Activated CD8-positive, alpha-beta memory T cell treated with anti-CD3 and anti-CD28 coated beads, Interleukin-2, amount 50 U/mL, for 1 hour (primary cell): Measurements from ENCODE around the gene RABAC1.
"Not testable (repeated sequence)": the region's sequence is repeated elsewhere in the genome, so short reads cannot be mapped to it uniquely, and the experiment has no call there.

Source experiments
- DNase-seq: peaks from one replicate; pipeline ENCODE4 v3.0.0-alpha.2; 2020; ENCODE audit errors: extremely low read depth

RABAC1 gene

DNA sequence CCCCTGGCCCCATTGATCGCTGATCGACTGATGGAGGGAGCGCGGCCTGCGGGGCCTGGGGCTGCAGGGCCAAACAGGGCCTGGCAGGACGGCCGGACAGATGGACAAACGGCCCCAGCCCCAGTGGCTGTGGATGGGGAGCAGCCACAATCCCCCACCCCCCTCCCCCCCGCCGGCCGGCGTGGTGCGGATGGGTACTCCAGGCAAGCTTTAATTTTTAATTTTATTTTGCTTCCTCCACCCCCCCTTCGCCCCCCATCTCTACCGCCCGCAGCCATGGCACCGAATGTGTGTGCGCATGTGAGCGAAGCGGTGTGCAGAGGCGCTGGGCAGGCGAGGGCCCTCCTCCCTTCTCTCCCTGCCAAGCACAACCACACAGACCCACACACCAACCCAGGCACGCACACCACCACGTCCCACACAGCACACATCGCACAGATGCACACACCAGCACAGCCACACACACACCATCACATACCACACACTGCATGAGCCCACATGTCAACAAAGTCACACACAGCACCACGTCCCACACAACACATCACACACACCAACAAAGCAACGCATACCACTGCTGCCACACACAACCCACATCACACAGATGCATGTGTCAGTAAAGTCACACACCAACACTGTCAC is 43.2 kb downstream of the RABAC1 start:
- DNase-seq = no peak

GRCh38 chr19:41915021-41915775 is 43.9 kb downstream of the RABAC1 start:
- no peak for DNase-seq

- DNase-seq = not testable (repeated sequence)
These were observed 44.7 kb downstream of the RABAC1 start for GRCh38 chr19:41914424-41914834.

- no peak for DNase-seq
These were observed 45.3 kb downstream of the RABAC1 start for GRCh38 chr19:41913538-41914423.

GRCh38 chr19:41912899-41913537 is 46.1 kb downstream of the RABAC1 start:
- DNase-seq = no peak

- no peak for DNase-seq
These were observed 47.0 kb downstream of the RABAC1 start for GRCh38 chr19:41911889-41912731.

GRCh38 chr19:41910992-41911888 is 47.9 kb downstream of the RABAC1 start:
- no peak for DNase-seq

DNA sequence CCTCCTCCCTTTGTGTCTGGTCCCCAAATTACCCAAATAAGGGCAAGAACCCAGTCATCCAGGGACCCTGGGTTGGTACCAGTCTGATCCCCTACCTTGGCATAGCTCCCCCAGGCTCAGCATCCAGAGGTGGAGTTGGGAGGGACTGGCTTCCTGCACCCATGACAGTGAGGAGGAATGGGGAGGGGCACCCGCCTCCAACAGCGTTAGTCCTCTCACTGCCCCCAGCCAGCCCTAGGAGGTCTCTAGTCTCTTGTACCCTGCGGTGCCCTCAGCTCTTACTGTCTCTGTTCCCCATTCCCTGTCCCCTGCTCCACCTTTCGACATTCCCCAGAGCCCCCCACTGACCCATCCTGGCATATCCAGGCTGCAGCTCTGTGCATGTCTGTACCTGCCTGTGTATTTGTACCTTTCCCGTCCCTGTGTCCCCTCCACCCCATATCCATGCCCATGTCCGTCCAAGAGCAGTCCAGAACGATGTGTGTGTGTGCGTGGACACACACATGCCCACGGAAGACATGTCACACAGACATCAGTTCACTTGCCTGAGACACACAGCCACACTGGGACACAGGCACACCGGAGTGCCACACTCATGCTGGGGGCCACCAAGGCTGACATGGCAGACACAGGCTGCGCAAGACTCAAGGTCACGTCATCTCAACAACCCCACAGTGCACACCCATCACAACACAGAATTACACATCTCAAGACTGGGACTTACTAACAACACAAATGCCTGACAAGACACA is 48.7 kb downstream of the RABAC1 start:
- no peak for DNase-seq

- DNase-seq = no peak
These were observed 49.4 kb downstream of the RABAC1 start for GRCh38 chr19:41909706-41910105.

GRCh38 chr19:41908724-41909464 is 50.2 kb downstream of the RABAC1 start:
- DNase-seq = no peak

DNA sequence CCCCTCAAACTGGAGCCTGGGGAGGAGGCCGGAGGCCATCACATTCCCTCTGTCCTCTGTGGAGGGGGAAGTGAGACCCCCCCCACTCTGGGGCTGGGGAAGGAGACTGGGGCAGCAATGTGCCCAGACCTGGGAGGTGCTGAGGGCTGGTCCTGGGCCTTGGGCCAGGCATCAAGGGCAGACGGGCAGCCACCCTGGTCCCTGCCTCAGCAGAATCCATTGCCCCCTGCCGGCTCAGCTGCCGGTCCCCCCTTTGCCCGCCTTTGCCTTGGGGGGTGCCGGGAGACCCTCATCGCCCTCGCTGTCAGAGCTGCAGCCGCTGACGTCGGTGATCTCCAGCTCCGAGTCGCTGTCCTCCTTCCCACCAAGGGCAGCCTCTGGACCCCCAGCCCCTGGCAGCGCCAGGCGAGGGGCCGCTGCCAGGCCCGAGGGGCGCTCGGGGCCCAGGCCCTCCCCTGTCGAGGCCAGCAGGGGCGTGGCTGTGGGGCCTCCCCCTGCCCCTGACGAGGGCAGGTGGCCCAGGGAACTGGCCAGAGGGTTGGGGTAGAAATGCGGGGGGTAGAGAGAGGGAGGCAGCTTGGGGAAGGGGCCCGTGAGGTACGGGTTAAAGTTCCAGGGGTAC is 51.0 kb downstream of the RABAC1 start:
- DNase-seq = no peak

DNA sequence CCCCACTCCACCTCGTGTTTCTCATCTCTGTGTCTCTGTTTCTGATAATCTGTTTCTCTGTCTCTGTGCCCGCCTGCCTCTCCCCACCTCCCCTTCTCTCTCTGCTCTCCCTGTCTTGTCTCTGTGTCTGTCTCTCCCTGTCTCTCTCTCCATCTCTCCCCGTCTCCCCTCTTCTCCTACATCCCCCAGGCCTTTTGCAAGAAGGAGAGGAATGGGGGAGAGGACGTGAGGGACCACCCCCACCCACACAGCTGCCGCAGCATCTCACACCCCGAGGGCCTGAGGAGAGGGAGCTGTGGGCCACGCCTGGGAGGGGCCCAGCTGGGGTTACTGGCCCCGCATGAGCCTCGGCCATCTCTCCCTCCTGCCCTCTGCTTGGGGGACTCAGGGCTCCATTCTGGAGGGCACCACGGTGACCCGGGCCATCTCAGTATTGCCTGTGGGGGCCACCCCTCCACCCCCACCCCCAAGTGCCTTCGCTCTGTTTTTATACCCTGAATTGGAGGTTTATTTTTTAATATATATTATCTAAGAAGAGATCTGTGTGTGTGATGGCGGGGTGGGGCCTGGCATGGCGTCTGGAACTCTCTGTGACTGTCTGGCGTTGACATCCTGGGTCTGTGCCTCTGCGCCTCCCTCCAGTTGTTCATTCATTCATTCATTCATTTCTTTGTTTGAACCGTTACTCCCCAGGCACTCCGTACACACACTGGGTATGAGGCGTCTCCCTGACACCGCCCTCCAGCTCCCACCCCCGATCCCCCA is 52.0 kb downstream of the RABAC1 start:
- DNase-seq = no peak
